Activated naive CD4-positive, alpha-beta T cell (primary cell): ENCODE data around the gene SUMO4.

Experiments used
- DNase-seq, 4 experiments: peaks; one replicate each; lab custom pipeline; 2025; lab: John Stamatoyannopoulos, UW

The SUMO4 gene

GRCh38 chr6:149389509-149390297, 10.4 kb upstream of the SUMO4 start:
- DNase-seq = no peak

GRCh38 chr6:149392093-149392492, 8.0 kb upstream of the SUMO4 start:
- DNase-seq = no peak

GRCh38 chr6:149392535-149392934, 7.5 kb upstream of the SUMO4 start:
- no peak for DNase-seq

- DNase-seq = no peak
Measured at GRCh38 chr6:149393002-149393679, 6.9 kb upstream of the SUMO4 start.

GRCh38 chr6:149395185-149395584, 4.9 kb upstream of the SUMO4 start:
- DNase-seq = no peak

GRCh38 chr6:149397384-149397783, 2.7 kb upstream of the SUMO4 start:
- no peak for DNase-seq

GRCh38 chr6:149403534-149403933, 3.5 kb downstream of the SUMO4 start:
- no peak for DNase-seq

GRCh38 chr6:149405823-149406765, 6.0 kb downstream of the SUMO4 start:
- DNase-seq = no peak

- no peak for DNase-seq
Measured at GRCh38 chr6:149409617-149410016, 9.6 kb downstream of the SUMO4 start.

- no peak for DNase-seq
Measured at GRCh38 chr6:149410557-149410956, 10.5 kb downstream of the SUMO4 start.

- no peak for DNase-seq
Measured at GRCh38 chr6:149414009-149414408, 13.9 kb downstream of the SUMO4 start.

GRCh38 chr6:149414821-149415220, 14.8 kb downstream of the SUMO4 start:
- no peak for DNase-seq

GRCh38 chr6:149419696-149420404, 19.8 kb downstream of the SUMO4 start:
- DNase-seq = no peak

- DNase-seq = no peak
Measured at GRCh38 chr6:149421132-149421531, 21.1 kb downstream of the SUMO4 start.

- no peak for DNase-seq
Measured at GRCh38 chr6:149422581-149422980, 22.5 kb downstream of the SUMO4 start.

- DNase-seq = no peak
Measured at GRCh38 chr6:149423964-149424440, 23.9 kb downstream of the SUMO4 start.

GRCh38 chr6:149425224-149425623, 25.2 kb downstream of the SUMO4 start:
- no peak for DNase-seq

- no peak for DNase-seq
Measured at GRCh38 chr6:149425754-149426153, 25.7 kb downstream of the SUMO4 start.

- DNase-seq = no peak
Measured at GRCh38 chr6:149428606-149429005, 28.5 kb downstream of the SUMO4 start.

GRCh38 chr6:149429427-149430360, 29.6 kb downstream of the SUMO4 start:
- DNase-seq = no peak
